COLO829 (cell line): Measurements from ENCODE around the gene MYO1C.
"Not testable (repeated sequence)": the region's sequence is repeated elsewhere in the genome, so short reads cannot be mapped to it uniquely, and the experiment has no call there.

Experiments used
- DNase-seq: peaks from one replicate; pipeline ENCODE4 v3.0.0; 2012; ENCODE audit warnings: low spot score

MYO1C gene, protein sequence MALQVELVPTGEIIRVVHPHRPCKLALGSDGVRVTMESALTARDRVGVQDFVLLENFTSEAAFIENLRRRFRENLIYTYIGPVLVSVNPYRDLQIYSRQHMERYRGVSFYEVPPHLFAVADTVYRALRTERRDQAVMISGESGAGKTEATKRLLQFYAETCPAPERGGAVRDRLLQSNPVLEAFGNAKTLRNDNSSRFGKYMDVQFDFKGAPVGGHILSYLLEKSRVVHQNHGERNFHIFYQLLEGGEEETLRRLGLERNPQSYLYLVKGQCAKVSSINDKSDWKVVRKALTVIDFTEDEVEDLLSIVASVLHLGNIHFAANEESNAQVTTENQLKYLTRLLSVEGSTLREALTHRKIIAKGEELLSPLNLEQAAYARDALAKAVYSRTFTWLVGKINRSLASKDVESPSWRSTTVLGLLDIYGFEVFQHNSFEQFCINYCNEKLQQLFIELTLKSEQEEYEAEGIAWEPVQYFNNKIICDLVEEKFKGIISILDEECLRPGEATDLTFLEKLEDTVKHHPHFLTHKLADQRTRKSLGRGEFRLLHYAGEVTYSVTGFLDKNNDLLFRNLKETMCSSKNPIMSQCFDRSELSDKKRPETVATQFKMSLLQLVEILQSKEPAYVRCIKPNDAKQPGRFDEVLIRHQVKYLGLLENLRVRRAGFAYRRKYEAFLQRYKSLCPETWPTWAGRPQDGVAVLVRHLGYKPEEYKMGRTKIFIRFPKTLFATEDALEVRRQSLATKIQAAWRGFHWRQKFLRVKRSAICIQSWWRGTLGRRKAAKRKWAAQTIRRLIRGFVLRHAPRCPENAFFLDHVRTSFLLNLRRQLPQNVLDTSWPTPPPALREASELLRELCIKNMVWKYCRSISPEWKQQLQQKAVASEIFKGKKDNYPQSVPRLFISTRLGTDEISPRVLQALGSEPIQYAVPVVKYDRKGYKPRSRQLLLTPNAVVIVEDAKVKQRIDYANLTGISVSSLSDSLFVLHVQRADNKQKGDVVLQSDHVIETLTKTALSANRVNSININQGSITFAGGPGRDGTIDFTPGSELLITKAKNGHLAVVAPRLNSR

DNA sequence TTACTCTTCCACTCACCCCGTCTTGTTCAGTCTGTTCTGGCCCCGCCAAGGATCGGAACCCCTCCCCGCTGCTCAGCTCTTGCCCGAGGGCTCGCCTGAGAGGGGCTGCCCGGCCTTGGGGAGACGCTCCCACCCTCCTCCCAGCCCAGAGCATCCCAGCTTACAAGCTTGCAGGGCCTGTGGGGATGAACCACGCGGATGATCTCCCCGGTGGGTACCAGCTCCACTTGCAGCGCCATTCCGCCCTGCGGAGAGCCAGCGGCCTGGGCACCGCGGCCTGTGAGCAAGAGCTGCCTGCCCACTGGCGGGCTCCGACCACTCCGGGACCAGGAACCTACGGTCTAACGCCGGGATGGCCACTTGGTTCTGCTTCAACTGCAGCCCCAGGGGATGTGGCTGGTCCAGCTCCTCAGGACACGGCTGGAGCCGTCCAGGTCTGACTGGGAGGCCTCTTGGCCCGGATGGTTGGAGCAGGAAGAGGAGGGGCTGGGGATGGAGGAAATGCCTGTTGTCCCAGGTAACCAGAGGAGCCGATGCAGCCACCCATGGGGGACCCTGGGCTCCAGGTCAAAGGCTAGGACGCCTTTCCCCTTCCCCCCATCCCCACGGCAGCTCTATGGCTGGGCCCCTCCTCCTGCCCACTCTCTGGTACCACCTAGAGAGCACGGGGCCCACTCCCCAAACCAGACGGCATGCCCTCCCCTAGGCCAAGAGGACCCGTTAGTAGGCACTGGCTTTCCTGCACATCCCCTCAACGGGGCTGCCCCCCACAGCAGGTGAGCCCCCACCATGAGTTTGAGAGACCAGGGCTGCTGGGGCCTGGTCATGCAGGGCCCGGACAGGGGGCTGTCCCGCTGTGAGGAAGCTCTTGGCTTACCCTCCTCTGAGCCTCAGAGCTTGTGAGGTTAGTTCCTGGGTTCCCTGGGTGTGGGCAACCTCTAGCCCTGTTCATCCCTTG, at the start of gene MYO1C:
MYO1C (minus strand) TSS at position 438 of the 958 bp plus-strand sequence; CDS start at position 239, 199 bp downstream.
- no peak for DNase-seq

DNA sequence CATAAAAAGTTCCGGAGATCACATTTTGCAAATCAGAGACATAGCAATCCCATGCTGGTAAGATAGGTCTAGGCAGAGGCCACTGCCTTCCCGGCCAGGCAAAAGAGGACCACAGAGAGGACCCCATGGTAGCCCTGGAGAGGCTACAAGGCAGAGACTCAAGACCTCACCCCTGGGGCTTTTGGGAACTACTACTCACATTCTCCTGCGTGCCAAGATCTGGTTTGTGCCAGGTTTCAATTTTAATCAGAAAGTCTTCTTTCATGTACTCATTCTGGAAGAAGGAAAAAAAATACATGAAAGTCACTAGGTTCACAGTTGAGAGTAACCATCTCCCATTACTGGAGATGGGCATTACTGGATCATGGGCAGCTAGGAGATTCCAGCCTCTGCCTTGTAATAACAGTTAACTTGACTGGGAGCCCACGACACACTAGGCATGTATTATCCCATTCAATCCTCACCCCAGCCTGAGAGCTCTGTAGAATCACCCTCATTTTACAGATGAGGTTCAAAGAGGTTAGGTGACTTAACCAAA, 49.0 kb upstream of the MYO1C start:
- DNase-seq = no peak

DNA sequence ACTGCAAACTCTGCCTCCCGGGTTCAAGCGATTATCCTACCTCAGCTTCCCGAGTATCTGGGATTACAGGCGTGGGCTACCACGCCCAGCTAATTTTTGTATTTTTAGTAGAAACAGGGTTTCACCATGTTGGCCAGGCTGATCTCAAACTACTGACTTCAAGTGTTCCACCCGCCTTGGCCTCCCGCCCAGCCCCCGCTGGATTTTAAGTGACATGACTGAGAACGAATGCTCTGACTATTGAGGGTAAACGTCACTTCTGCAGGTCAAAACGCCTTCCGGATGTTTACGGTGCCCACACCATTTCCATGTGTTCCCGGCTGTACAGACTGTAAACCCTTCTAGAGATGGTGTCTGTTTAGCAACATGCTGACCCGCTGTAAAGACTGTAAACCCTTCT, 47.3 kb upstream of the MYO1C start:
- no peak for DNase-seq

DNA sequence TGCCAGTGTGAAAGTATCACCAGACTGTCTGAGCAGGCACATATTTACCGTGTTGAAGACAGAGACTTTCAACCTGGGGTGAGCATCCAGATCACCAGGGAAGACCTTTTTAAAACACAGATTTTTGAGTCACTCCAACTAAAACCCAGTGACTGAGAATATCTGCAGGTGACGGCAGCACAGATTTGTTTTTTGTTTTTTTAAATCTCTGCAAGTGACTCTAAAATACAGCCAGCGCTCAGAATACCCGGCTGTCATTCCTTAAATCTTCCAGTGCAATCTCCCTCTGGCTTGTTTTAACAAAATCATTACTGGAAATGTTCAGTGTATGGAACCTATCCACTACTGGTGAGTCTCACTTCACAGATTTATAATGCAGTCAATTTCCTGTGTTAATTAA, 43.3 kb upstream of the MYO1C start:
- DNase-seq = no peak

DNA sequence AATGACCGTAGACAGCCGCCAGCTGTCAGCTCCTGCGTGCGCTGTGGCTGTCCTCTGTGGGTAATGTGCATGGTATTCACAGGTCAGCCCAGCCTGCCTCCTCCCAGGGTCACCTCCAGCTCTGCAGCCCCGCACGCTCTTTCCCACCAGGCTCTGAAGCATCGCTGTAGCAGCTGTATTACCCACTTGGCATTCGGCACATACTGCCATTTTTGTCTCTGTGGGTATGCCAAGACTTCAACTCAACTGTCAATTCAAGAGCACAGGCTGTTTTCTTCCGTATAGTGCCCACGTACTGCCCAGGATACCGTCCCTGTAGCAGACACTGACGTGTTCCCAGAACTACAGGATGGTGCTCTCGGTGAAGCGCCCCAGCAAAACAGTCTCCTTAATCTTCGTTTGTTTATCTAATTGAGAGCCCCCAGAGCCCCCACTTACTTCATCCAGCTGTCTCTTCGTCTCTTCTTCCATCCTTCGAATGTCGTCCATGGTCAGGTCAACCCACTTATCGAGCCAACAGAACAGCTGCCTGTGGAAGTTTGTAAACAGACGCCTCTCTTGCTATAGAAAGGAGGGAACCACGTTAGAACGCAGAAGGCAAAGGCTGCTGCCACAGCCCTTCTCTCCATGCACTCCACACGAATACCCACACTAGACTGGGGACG, 41.3 kb upstream of the MYO1C start:
- no peak for DNase-seq

DNA sequence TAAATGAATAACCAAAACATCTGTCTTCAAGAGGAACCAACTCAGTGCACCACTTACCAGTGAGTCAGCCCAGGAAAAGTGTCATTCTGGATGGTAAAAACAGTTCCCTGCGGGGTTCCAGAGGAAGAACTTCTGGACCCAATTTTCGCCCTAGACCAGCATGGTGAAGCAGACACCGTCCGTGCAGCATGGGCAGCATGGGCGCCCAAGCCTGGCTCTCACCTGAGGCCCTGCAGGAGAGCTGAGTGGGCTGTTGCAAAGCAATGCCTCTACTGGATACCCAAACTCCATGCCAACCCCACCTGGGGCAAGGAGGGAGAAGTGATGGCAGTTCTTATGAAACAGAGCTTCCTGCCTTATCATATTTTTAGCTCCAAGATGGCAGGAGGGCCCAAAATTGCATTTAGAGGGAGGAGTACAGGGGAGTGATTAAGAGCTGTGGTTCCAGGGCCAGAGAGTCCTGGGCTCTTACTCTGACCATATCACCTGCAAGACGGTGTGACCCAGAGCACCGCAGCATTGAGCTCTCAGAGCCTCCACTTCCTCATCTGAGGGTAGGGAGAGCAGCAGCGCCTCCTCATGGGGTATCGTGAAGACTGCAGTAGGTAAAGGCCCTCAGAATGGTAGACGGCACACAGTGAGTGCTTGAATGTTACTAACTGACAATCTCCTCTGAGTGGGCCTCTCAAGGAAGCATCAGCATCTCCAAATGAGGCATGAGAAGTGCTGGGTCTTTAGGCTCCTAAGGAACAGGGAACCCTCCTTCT, 40.5 kb upstream of the MYO1C start:
- no peak for DNase-seq

DNA sequence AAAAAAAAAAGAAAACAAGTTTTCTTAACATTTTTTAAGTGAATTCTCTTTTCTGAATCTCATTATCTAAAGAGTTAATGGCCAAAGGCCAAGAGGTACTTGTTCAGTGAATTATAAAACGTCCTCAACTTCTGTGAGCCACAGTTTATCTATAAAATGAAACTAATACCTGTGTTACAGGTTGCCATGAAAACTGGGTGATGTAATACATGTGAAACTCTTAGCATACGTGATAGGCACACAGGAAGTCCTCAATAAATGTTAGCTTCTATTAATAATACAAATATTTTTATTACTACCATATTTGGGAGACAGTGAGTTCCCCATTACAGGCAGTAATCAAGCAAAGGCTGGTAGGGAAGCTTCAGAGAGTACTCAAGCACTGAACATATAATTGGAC, 37.4 kb upstream of the MYO1C start:
- DNase-seq = no peak

DNA sequence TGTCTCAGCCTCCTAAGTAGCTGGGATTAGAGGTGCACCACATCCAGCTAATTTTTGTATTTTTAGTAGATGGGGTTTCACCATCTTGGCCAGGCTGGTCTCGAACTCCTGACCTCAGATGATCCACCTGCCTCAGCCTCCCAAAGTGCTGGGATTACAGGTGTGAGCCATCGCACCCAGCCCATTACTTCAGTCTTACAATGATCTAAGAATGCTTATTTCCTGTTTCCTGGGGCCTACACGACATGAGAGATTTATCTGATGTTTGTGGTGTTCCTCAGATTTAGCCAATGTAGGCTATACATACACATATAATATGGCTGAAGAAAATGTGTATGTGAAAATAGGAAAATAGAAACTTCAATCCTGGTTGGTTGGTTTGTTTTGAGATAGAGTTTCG, 34.4 kb upstream of the MYO1C start:
- not testable (repeated sequence) for DNase-seq

DNA sequence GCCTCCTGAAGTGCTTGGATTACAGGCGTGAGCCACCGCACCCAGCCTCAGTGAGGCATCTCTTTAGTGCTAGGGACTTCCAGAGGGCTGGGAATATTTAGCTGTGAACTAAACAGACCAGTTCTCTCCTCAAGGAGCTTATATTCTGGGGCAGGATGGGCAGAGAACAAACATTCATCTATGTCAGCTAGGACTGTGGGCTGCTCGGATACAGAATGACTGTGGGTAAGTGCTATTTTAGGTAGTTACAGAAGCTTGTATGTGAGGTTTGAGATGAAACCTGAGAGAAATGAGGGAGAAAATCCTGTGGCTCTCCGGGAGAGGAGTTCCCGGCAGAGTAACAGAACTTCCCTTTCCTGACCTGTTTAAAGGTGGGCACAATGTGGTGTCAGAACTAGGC, 30.1 kb upstream of the MYO1C start:
- no peak for DNase-seq

DNA sequence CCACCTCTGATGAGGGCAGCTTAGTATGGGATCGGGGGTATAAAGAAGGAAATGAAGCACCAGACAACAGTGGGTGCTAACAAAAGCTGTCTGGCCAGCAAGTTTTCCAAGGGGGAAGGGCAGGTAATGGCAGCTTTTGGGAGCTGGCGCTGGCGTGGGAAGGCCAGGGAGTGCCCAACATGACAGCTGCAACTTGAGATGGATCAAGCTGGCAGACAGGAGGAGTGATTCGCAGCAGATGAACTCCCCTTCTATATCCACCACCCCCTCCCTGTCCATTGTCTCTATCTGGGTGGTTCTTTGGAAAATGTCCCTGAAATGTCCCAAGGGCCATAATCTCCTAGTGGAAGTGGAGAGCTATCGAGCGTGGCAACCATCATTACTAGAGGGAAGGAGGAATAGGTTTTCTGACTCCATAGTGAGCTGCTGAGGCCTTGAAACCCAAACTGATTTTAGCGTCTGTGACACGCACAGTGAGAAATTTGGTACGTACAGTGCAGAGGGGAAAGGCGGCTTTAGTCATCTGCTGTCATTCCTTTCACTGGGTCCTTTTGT, 28.7 kb upstream of the MYO1C start:
- no peak for DNase-seq

DNA sequence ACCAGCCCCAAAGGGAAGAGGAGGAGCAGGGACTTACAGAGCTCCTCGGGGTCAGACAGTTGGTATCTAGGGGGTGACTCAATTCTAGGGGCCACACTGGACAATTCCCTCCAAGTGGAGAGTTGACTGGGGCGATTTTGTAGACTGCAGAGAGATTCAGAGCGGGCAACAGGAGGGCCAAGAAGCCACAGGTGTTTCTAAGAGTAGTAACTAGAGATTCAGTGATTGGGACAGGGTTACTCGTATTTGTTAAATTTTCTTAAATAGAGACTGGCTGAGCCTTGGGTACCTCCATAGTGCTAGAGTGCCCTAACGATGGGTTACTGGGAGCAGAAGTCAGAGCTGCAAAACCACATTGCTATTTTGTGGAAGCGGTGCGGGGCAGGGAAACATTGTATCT, 27.2 kb upstream of the MYO1C start:
- no peak for DNase-seq

DNA sequence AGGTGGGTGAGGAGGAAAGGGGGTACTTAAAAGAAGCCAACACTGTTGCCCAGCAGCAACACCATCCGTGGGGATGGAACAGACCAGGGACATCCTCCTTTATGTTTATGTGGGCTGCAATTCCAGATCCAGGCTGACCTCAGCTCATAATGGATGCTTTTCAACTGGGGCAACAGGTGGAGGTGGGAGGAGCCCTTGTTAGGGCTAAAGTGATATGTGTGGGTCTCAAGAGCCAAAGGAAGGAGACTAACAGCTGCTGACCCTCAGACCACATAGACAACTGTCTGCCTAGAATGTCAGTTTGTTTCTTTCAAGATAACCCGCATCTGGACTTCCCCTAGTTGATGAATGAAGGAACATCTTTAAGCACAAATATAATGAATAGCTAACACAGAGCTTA, 25.9 kb upstream of the MYO1C start:
- DNase-seq = no peak

DNA sequence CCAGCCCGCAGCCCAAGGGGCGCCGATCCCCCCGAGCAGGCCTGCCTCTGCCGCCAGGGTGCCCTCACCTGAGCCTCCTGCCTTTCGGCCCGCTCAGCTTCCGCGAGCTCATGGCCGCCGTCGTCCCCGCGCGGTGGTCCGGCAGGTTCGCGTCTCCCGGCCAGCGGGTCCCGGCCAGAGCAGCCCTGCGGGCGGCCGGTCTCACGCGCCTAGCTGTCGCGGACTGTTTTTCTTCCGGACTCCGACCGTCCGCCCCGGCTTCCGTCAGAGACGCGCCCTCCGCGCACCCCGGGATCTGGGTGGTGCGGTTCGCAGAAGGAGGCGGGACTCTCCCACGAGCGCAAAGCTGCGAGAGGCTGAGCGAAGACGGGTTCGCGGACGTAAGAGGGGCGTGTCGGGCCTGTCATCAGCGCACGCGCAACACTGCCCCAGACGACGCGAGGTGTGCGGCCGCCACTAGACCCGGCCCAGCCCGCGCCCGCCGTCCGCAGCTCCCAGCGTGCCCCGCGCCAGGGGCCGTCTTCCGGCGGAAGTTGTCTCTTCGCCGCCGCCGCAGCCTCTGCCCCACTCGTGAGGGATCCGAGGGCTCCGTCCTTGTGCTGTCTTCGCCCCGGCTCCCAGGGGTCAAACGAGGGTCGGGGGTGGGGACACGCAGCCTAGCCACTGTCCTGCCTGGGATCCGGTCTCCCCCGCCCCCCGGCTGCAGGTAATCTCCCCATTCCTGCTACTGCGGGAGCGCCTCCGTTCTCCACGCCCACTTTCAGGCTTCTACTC, 24.1 kb upstream of the MYO1C start, which contains the start of gene INPP5K:
INPP5K (minus strand) TSS at position 225 of the 774 bp plus-strand sequence; CDS start at position 112, 113 bp downstream.
- peak; percentile 98 for DNase-seq

DNA sequence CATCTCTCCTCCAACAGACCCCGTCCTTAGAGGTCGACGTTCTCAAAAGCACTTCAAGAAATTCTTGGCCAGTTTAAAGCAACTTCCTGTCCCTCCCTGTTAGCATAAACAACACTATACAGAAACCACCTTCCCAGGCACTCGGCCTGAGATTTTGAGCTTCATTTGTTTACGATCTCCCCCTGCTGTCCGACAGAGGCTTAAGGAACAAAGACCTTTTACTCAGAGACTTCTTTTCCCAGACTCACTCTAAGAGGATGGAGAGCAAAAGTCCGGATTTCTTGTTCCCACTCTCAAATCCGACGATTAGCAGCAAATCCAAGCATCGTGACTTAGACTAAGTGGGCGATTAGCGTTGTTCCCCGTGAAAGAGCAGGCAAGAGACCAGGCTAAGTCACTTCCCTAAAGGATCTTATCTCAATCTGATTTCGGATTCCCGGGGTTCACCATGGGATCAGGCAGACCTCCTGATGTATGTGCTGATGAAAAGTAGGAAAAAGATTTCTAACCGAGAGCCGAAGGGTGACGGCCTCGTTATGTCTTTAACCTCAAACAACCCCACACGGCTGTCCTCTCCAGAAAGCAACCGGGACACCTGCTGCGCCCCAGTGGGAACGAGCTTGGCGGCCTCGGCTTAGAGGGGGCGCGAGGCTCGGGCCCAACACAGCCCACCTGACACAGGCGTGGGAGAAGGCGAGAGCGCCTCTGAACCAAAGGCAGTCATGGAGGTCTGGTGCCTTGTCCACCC, 23.3 kb upstream of the MYO1C start:
- DNase-seq = peak; percentile 89

DNA sequence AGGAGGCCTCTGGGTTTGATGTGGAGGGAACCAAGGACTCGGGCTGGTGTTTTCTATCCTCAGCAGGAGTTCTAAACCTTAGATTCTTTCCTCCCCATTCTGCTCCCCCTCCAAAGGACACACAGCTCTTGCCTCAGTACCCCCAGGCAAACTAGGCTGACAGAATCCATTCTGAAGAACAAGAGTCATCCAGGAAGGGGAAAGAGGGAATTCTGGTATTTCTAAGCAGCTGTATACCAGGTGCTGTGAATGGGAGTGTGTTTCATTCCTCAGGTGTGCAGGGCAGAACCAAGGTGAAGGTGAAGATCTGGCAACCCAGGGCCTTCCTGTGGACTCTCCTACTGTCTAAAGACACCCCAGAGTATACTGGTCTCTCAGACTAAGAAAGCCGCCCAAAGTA, 19.9 kb upstream of the MYO1C start:
- no peak for DNase-seq

DNA sequence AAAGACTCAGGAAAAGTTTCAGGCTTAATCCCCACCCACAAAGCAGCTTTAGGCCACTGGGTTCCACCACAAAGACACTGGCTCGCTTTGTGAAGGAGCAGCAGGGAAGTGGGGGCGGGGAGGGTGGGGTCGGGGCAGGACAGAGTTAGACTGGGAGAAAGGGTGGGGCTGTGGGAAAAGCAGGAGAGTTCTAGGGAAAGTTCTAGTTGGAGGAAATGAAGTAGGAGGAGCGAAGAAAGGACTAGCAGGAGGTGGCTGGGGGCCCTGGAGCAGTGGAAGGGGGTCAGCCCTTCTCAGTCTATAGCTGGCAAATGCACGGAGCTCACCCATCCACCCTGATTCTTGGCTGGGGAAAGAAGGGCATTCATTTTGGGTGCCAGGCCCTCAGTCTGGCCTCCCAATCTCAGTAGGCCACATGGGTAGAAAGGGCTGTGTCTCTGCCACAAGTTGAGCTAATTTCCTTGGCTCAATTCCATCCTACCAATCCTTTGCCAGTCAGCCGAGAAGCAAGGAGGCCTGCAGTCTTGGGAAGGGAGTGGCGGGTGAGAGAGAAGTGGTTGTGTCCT, 19.4 kb upstream of the MYO1C start:
- peak; percentile 86 for DNase-seq

DNA sequence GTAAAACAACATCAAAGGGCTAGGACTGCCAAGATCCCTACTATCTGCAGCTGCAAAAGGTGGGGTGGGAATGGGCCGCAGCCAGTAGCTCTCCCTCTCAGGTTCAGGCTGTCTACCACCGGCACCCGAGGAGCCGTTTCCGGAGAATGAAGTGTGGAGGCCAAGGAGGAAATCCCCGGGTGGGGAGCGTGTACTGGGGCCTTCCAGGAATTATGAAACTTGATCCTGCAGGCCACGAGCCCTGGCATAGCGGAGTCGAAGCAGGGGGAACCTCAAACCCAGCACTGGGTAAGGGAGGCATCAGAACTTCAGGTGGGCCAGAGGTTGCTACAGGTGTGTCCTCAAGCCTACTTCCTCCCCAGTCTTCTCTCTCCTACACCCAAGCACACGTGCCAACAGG, 18.8 kb upstream of the MYO1C start:
- DNase-seq = no peak
